HG02938 (cell line): ENCODE results near the gene ULK4.
A peak's percentile ranks its signal among the peaks of the same experiment; 100 is the strongest.
"Not testable (repeated sequence)": the region's sequence is repeated elsewhere in the genome, so short reads cannot be mapped to it uniquely, and the experiment has no call there.

ENCODE experiments used
- ATAC-seq: cut with Tn5 transposase; IDR thresholded peaks from one replicate; pipeline ENCODE4 v1.9.1; 2021; ENCODE audit warnings: mild to moderate bottlenecking, moderate library complexity; ENCODE audit not compliant: unreplicated experiment

Gene ULK4

DNA sequence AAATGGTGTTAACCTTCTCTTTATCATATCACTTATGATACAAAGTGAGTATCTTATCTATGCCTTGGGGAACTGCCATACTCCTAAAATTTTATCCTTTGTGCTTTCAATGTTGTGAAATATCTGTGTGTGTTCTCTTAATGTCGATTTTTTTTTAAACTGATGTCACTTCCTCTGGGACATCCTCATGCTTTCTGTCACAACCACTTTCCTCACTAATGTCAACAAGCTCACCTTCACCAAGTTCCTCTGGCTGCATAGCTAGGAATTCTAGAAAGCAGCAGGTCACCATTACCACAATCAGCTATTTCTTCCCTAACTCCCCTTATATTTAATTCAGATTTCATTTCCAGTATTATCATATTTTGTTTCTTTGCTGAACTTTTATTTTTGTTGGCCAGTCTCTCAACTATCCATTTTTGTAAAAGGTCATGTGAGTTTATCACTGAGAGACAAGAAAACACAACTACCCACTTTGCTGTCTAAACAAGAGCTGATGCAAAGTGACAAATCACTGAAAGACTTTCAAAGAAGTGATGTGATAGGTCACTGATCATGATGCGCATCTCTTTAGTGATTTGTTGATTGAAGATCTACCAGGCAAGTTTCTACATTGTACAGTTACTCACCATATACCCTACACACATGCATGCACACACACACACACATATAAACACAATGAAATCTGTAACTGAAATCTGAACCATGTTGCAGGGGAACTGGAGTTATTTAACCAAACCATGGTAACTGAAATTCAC, 369.0 kb downstream of the ULK4 start:
- no peak for ATAC-seq

DNA sequence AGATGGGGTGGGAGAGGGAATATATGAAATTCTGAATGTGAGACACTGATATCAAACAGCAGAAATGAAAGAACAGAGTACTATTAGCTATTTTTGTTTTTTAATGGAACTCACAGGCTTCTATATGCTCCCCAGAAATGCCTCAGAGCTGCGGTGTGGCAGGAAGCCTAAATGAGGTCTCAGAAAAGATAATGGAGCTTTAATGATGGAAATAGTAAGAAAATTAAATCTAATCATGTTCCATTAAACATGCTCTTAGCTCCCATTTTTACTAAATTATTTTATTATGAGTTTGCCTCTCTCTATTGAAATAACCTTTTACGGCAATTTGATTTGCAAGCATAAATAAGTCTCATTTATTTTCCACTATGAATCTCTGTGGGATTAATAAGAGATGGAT, 378.9 kb downstream of the ULK4 start:
- no peak for ATAC-seq

GRCh38 chr3:41581700-41582099, 380.2 kb downstream of the ULK4 start:
- ATAC-seq = peak; percentile 97

GRCh38 chr3:41580274-41580959, 381.5 kb downstream of the ULK4 start:
- ATAC-seq = no peak

DNA sequence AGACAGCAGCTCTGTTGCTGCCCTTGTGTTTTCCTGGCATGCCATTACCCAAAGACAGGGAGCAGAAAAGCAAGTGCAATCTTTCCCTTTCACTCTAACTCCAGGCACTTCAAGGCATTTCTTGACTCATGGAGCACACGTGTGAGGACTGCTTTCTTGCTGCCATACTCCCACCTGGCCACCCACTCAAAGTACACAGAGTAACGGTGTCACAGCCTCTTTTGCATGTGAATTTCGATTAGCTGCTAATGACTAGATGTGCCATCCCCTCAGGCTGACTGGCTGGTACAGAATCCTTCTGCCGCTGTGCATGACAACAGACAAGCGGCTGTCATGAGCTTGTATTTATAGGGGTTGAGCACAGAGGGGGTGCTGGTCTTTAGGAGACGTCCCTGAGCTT, 382.0 kb downstream of the ULK4 start:
- no peak for ATAC-seq

- no peak for ATAC-seq
These were observed 383.1 kb downstream of the ULK4 start for GRCh38 chr3:41578798-41579197.

DNA sequence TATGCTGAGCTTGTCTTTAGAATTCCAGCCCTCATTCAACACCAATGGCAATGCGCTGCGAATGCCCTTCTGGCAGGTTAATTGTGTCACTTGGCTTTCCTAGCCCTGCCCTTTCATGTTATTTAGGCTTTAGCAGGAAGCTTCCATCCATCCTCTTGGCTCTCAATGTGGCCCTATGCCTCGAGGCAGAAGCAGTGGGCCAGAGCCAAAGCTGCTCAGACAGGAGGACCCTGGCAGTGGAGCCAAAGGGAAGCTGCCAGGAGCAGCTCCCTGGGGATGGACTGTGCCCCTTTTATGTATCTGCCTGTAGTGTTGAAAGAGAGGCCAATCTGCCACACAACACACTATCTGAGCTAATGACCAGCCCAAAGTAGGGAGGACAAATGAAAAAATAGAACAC, 386.2 kb downstream of the ULK4 start:
- ATAC-seq = no peak

DNA sequence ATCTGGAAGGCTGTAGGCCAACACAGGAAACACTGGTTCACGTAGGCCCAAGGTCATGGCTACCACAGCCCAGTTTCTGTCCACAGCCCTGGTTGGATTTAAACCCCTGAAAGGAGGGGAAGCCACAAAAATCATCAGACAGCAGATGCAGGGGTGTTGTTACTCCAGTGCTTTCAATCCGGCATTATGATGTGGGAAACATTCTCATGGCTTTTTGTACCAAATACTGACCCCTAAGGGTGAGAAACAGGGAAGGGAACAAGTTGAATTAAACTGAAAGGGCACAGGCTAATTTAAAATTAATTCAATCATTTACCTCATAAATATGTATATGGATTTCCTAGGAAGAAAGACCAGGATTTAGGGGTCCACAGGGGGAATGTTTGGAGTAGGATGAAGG, 387.0 kb downstream of the ULK4 start:
- ATAC-seq = no peak

DNA sequence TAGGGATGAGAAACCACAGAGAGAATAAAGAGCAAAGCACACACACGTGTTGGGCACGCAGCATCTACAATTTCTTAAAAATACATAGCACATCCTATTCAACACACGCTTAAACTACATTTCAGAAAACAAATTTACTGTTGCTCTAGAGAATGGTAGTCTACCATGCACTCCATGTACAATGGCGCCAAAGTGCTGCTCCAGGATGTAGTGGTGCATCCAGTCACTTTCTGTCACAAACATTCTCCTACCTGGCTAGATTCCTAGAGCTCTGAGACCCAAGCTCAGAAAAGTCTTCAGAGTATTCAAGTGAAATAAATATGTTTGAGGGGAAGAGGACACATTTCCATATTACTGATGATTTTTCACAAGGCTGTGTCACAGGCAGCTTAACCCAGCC, 388.3 kb downstream of the ULK4 start:
- no peak for ATAC-seq

DNA sequence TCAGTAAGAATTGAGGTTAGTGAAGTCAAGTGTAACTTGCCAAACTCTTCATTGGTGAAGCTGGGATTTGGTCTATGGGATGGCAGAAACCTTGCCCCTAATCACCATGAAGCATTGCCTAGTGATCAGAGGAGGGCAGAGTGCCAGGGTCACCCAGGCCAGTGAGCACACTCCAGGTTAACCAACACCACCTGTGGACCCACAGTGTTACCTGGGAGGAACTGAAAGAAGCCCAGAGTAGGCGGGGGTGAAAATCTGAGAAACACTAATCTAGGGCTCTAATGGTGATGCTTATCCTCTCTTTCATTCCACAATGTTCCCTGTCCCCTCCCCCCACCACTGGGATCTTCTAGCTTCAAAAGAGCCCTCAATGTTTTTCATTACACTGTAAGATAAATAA, 389.8 kb downstream of the ULK4 start:
- no peak for ATAC-seq

GRCh38 chr3:41569632-41570305, 392.1 kb downstream of the ULK4 start:
- no peak for ATAC-seq

DNA sequence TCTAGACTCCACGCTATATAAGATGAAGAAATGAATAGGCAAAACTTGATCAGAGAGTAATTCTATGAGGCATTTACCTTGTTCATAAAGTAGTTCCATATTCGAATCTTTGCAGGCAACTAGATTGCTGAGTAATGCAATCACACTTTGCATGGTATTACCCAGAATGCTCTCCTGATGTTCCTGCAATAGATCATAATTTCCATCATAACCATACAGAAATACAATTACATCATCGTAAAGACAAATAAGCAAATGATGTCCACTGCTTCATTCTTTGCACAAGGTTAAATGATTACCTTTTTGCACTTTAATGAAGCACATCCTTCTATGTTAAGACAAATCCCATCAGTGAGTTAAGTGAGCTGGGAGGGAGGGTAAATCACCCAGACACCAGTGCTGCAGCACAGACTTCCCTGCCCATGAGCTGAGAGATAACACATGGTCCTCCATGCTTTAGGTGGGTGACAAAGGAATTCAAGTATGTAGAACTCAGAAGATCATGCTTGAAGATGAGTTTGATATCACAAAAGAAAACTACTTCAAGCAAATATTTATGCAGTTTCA, 395.9 kb downstream of the ULK4 start:
- no peak for ATAC-seq

GRCh38 chr3:41565003-41565402, 396.9 kb downstream of the ULK4 start:
- ATAC-seq = no peak

GRCh38 chr3:41556245-41556644, 405.7 kb downstream of the ULK4 start:
- ATAC-seq = not testable (repeated sequence)

GRCh38 chr3:41532976-41533375, 428.9 kb downstream of the ULK4 start:
- no peak for ATAC-seq

GRCh38 chr3:41526995-41527573, 434.8 kb downstream of the ULK4 start:
- no peak for ATAC-seq

DNA sequence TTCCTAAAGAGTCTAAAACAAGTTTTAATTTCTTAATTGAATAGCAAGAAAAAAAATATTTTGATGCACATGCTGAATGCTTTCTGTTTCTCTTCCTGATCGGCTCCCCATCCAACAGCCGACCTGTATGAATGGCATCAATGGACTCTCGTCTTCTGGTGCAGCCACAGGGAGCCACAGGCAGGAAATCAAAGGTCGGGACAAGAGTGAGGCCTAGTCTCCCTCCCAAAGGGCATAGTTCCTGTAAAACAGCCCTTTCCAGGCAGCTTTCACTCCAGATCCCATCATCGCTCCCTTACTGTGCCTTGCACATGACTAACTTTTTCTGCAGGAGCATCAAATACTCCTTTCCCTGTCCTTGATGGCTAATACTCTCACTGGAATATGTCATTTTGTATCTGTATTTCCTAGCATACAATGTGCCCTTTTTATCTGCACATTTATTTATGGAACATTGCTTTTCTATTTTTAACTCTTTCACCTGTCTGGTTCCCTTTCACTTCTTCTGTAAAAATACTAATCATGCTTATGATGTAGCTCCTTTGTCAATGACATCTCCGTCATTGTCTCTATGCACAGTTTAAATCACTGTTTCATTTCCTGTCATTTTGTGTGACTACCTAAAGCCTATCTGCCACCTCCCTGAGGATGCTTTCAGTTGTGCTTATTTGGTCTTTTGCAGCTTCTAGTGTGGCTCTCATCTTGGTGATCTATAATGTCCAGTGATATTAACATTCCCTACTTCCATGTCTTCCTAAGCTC, 436.4 kb downstream of the ULK4 start:
- ATAC-seq = no peak

DNA sequence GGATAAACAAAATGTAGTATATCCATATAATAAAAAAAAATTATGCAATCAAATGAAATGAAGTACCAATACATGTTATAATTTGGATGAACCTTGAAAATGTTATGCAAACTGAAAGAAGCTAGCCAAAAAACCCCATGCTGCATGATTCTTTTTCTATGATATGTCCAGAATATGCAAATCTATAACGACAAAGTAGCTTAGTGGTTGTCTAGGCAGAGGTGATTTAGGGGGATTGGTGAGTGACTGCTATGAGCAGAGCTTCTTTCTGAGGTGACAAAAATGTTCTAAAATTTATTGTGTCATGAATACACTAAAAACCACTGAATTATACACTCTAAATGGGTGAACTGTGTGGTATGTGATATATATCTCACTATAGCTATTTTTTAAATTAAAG, 438.0 kb downstream of the ULK4 start:
- ATAC-seq = no peak

GRCh38 chr3:41522612-41523011, 439.3 kb downstream of the ULK4 start:
- ATAC-seq = peak; percentile 48

GRCh38 chr3:41521010-41521655, 440.8 kb downstream of the ULK4 start:
- no peak for ATAC-seq
